IPS-11a (cell line): Measurements from ENCODE around the gene GYPE.
"Not testable (repeated sequence)": the region's sequence is repeated elsewhere in the genome, so short reads cannot be mapped to it uniquely, and the experiment has no call there.

Experiments
- H3K4me3 ChIP-seq: one replicate; pipeline ENCODE4 v1.5.1; 2013; ENCODE audit warnings: low read depth, low read length, control low read depth

The GYPE gene

GRCh38 chr4:143870523-143871268 is 34.7 kb downstream of the GYPE start:
- not testable (repeated sequence) for H3K4me3 ChIP-seq

DNA sequence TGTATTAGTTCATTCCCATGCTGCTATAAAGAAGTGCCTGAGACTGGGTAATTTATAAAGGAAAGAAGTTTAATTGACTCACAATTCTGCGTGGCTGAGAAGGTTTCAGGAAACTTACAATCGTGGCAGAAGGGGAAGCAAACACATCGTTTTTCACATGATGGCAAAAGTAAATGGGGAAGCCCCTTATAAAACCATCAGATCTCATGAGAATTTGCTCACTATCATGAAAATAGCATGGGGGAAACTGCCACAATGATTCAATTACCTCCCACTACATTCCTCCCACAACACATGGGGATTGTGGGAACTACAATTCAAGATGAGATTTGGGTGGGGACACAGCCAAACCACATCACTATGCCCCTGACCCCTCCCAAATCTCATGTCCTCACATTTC is 35.4 kb downstream of the GYPE start:
- H3K4me3 ChIP-seq, result not testable (repeated sequence)

GRCh38 chr4:143862716-143863115 is 42.6 kb downstream of the GYPE start:
- not testable (repeated sequence) for H3K4me3 ChIP-seq

DNA sequence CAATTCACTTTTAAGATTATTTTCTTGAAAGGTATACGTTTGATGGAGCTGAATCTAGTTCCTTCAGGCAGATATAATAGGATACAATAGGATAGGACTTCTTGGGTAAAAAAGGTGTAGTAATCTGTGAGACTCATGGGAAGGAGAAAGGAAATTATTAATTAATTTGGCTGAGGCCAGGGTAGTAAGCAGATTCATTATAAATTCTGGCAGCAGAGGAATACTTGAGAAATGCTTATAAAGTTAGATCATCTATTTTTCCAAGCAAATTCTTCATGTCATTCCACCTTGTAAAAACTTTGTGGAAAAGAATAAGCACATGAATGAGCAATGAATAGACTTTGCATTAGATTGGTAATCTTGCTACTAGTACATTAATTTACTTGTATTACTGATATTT is 46.9 kb downstream of the GYPE start:
- no peak overlapping the region for H3K4me3 ChIP-seq

DNA sequence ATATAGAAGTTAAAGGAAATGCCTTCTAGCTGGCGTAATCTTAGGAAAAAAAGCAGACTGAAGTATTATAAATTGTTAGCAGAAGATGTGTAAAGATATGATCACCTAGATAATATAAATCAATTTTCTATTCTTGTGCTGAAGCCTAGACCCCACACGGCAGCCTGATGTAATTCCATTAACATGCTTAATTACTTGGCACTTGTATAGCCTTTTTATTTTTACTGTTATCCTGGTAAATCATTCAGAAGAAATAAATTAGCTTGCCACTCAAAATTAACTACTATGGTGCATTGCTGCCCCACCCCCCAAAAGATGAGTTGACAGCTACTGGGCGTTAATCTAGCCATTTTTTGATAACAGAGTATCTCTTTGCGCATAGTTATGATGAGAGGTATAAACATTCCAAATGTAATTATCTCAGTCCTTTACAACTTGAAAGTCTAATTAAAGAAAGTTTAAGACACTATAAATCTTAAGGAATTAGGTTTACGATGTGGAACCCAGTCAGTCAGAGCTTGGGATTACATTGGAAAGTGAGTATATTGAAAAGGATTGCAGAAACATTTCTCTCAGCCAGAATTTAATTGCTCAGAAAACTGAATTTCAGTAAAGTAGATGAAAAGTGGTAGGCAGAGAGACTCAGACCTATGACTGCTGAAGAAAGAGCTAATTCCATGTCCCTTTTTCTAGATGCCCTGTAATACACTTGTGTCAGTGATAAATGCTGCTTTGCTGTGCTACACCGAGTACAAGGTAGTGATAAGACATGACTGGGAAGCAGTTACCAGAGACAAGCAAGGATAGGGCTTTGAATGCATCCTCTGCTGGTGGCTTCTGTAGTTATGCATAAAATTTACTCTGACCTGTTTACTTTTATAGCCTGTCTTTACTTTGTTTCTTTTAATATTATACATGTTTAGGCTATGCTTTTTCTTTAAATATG is 47.7 kb downstream of the GYPE start:
- H3K4me3 ChIP-seq, result not testable (repeated sequence)

DNA sequence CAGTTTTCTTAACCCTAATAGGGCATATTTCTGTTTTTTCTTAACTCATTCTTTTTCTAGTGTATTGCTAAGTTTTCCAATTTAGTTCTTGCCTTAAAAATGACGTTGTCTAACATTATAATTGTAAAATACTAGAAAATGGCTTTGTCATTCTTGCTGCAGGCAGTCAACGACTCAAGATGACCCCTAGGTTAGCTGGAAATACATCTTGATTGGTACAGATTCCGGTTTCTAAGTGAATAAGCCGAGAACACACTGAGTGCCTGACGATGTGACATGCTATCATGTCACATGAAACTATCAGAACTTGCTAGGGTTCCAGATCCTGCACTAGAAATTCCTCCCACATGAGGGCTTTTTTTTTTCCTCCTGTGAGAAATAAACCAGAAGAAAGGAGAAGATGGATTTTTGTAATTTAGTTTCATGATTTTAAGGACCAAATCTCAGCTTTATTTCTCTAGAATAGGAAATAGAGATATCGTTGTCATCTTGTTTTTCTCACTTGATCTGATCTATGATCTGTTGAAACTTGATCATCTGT is 49.3 kb downstream of the GYPE start:
- not testable (repeated sequence) for H3K4me3 ChIP-seq

- H3K4me3 ChIP-seq, result not testable (repeated sequence)
These were observed 50.7 kb downstream of the GYPE start for GRCh38 chr4:143854645-143855044.

GRCh38 chr4:143849296-143849695 is 56.1 kb downstream of the GYPE start:
- not testable (repeated sequence) for H3K4me3 ChIP-seq

DNA sequence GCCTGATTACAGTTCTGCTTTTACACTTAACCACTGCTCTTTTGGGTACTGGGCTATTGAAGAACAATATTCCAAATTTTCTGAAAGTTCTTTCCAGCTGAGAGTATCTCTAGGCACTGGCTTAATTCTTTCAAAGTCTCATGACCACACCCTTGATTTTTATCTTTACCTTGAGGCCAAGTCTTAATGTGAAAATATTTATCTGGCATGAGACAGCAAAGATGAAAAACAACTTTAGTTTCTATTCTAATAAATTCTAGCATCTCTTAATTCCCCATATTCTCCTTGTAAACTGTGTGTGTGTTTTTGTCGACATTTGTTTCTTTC is 61.9 kb downstream of the GYPE start:
- H3K4me3 ChIP-seq, result not testable (repeated sequence)

DNA sequence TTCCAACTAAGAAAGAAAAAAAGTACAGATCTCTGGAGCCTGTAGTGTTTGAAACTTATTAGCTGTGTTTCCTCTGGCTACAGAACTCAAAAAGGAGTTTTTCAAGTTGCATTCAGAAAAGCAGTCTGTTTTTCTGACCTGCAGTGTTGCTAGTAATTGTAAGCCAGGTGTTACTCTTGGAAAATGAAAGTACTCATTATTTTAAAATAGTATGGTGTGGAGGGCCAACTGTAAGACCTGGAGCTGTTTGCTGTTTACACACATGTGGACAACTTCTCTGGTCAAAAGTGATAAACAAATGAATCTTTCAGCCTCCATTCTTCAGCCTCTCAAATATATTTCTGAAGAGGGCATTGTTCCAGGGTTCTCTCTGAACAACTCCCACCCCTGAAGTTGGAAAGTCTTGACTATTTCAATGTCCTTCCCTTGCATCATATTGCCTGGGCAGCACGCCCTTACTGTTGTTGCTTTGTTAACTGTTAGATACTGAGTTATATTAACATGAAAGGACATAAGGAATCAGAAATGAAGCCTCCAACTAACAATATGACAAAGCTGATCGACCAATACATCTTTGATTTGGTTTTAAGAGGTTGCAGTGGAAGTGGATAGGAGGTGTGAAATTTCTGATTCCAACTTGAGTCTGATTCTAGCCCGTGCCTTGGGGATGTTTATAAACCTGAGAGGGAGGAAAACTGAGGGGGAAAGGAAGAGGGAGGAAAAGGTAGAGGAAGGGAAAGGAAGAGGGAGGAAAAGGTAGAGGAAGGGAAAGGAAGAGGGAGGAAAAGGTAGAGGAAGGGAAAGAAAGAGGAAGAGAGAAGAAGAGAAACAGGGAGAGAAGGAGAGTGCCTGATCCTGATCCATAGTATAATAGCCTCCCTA is 62.5 kb downstream of the GYPE start:
- H3K4me3 ChIP-seq, result not testable (repeated sequence)

GRCh38 chr4:143839413-143839812 is 65.9 kb downstream of the GYPE start:
- H3K4me3 ChIP-seq, result not testable (repeated sequence)

DNA sequence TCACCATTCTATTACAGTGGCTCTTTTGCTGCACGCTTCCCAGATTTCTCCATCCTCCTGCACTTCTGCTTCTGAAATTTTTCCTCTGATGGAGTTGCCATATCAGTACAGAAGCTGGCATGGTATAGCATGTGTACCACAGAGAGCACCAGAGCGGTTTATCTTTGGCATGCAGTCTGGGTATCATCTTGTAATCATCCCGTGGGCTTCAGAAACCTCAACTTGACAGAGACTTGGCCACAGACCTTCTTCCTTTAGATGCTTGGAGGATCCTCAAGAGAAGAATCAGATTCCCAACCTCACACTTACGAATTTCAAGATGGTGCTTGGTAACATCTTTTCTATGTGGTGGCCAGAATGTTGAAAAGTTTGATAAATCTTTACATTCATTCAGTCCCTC is 71.2 kb downstream of the GYPE start:
- H3K4me3 ChIP-seq, result not testable (repeated sequence)

GRCh38 chr4:143833676-143834075 is 71.7 kb downstream of the GYPE start:
- H3K4me3 ChIP-seq, result not testable (repeated sequence)

DNA sequence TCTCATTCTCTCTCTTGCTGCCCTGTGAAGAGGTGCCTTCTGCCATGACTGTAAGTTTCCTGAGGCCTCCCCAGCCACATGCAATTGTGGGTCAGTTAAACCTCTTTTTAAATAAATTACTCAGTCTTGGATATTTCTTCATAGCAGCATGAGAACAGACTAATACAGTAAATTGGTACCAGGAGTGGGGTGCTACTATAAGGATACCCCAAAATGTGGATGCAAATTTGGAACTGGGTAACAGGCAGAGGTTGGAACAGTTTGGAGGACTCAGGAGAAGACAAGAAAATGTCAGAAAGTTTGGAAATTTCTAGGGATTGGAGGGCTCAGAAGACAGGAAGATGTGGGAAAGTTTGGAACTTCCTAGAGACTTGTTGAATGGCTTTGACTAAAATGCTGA is 74.8 kb downstream of the GYPE start:
- not testable (repeated sequence) for H3K4me3 ChIP-seq

GRCh38 chr4:143829239-143829620 is 76.1 kb downstream of the GYPE start:
- H3K4me3 ChIP-seq, result not testable (repeated sequence)
